Measurements from ENCODE around the gene SCP2.

Gene SCP2

GRCh38 chr1:52937433-52938182, 10.5 kb downstream of the SCP2 start:
- no peaks in the 10 kb centered on the region for H3K36me3 ChIP-seq (ENCODE audit: low read length)
- no peak overlapping the region for H3K27ac ChIP-seq (ENCODE audit: low read depth, low read length)
- H3F3A ChIP-seq (ENCODE audit: insufficient read depth), result no peaks in the 10 kb centered on the region
- H3K9ac ChIP-seq (ENCODE audit: low read length), result no peak overlapping the region
- no peak overlapping the region for H2AFZ ChIP-seq (ENCODE audit: low read depth, low read length, severe bottlenecking)
- no peaks in the 10 kb centered on the region for H3K9me3 ChIP-seq (ENCODE audit: insufficient read depth, low read length)
- no peak overlapping the region for H3K4me2 ChIP-seq (ENCODE audit: low read depth, low read length, poor library complexity, severe bottlenecking)
- no peak for TF ChIP-seq EZH2phosphoT487 (conservative IDR thresholded peaks at IDR 0.05; ENCODE audit: low read length)
- no peak for TF ChIP-seq CTCF (IDR thresholded peaks at IDR 0.05; ENCODE audit: insufficient read depth, low read length, poor library complexity, severe bottlenecking)
- H3K4me3 ChIP-seq (ENCODE audit: insufficient read depth, low read length, poor library complexity, severe bottlenecking), result no peak overlapping the region
- no peaks in the 10 kb centered on the region for H4K20me1 ChIP-seq (ENCODE audit: low read depth, low read length)
- no peaks in the 10 kb centered on the region for H3K9me2 ChIP-seq (replicated peaks; ENCODE audit: insufficient read depth, low read length)
- no peaks in the 10 kb centered on the region for H3K27me3 ChIP-seq (ENCODE audit: low read length)
- no peaks in the 10 kb centered on the region for H3K79me2 ChIP-seq (ENCODE audit: insufficient read depth, low read length)

- H2AFZ ChIP-seq (ENCODE audit: low read depth, low read length, severe bottlenecking), result no peak overlapping the region
- H3K27me3 ChIP-seq (ENCODE audit: low read length), result no peaks in the 10 kb centered on the region
- no peak overlapping the region for H3K27ac ChIP-seq (ENCODE audit: low read depth, low read length)
- H3K4me2 ChIP-seq (ENCODE audit: low read depth, low read length, poor library complexity, severe bottlenecking), result no peak overlapping the region
- H3K36me3 ChIP-seq (ENCODE audit: low read length), result no peaks in the 10 kb centered on the region
- H3K79me2 ChIP-seq (ENCODE audit: insufficient read depth, low read length), result no peaks in the 10 kb centered on the region
- no peak overlapping the region for H3K9ac ChIP-seq (ENCODE audit: low read length)
- TF ChIP-seq EZH2phosphoT487 (conservative IDR thresholded peaks at IDR 0.05; ENCODE audit: low read length), result no peak
- TF ChIP-seq CTCF (IDR thresholded peaks at IDR 0.05; ENCODE audit: insufficient read depth, low read length, poor library complexity, severe bottlenecking), result no peak
- H3K9me2 ChIP-seq (replicated peaks; ENCODE audit: insufficient read depth, low read length), result no peaks in the 10 kb centered on the region
- no peaks in the 10 kb centered on the region for H3F3A ChIP-seq (ENCODE audit: insufficient read depth)
- H3K4me3 ChIP-seq (ENCODE audit: insufficient read depth, low read length, poor library complexity, severe bottlenecking), result no peak overlapping the region
- H4K20me1 ChIP-seq (ENCODE audit: low read depth, low read length), result no peaks in the 10 kb centered on the region
- H3K9me3 ChIP-seq (ENCODE audit: insufficient read depth, low read length), result no peaks in the 10 kb centered on the region
Measured at GRCh38 chr1:52938183-52938451, 11.0 kb downstream of the SCP2 start.

GRCh38 chr1:52943876-52944416, 16.9 kb downstream of the SCP2 start:
- Histone ChIP-seq H3K27ac (ENCODE audit: low read depth, low read length) (no peak overlapping the region), H4K20me1 (ENCODE audit: low read depth, low read length) (no peaks in the 10 kb centered on the region), H3K9ac (ENCODE audit: low read length) (no peak overlapping the region), H3K9me2 (replicated peaks; ENCODE audit: insufficient read depth, low read length) (no peaks in the 10 kb centered on the region), H3F3A (ENCODE audit: insufficient read depth) (no peaks in the 10 kb centered on the region), H3K36me3 (ENCODE audit: low read length) (no peaks in the 10 kb centered on the region), H3K79me2 (ENCODE audit: insufficient read depth, low read length) (no peaks in the 10 kb centered on the region), H3K27me3 (ENCODE audit: low read length) (no peaks in the 10 kb centered on the region), H3K9me3 (ENCODE audit: insufficient read depth, low read length) (no peaks in the 10 kb centered on the region), H2AFZ (ENCODE audit: low read depth, low read length, severe bottlenecking) (no peak overlapping the region), H3K4me3 (ENCODE audit: insufficient read depth, low read length, poor library complexity, severe bottlenecking) (no peak overlapping the region), H3K4me2 (ENCODE audit: low read depth, low read length, poor library complexity, severe bottlenecking) (no peak overlapping the region)
- TF ChIP-seq EZH2phosphoT487 (conservative IDR thresholded peaks at IDR 0.05; ENCODE audit: low read length), result no peak
- TF ChIP-seq CTCF (IDR thresholded peaks at IDR 0.05; ENCODE audit: insufficient read depth, low read length, poor library complexity, severe bottlenecking), result no peak
